Measurements from ENCODE around the gene SSTR3. TPM values are rescaled to one million over a fixed set of nuclear protein-coding genes. Genes with fewer than 3 reads are reported as not detected.

The SSTR3 gene
- total and polyA plus RNA-seq, 9 of the 15 experiments (the other 6 are each of a cell fraction or from before 2014, with no cell fraction given): 0.03 TPM; not detected in 8

DNA sequence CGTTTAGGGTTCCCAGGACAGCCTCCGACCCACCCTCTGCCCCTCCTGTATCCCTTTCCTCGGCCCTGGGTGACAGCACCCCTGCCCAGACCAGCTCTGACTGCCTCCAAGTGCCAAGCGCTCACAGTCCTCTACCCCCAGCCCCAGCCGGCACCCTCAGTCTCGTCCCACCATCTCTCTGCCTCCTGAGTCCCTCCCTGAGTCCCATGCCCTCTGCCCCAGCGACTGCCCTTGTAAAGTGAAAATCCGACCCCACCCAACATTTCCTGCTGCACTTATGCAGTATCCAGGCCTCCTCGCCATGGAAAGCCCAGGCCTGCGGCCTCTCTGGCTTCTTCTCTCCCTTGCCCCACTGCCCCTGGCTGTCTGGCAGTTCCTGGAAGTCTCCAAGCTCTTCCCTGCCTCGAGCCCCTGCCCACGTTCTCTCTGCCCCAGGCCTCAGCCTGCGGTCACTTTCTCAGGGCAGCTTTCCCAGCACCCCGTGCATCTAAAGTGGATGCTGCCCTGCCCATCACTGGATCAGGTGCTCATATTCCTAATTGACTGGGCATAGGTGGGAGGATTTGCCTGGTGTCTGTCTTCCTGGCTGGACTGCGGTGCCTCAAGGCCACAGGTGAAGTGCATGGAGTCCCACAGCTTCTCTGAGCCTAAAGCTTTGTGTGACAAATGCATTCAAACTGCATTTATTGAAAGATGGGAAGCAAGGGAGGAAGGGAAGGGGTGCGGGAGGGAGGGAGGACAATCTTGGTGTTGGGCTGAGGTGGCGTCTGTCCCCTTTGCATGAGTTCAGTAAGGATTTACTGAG lies 44.9 kb downstream of the SSTR3 start:
- Histone ChIP-seq H3K4me3 (no peak overlapping the region), H3K4me2 (ENCODE audit: insufficient read depth, low read length) (no peak overlapping the region), H3K9ac (ENCODE audit: insufficient read depth in 1 of 2, low read depth in 2 of 2, low read length in 2 of 2) (no peak overlapping the region), H3K9me3 (replicated peaks; ENCODE audit: control insufficient read depth, insufficient read depth, low read depth, low read length) (no peaks in the 10 kb centered on the region), H2AFZ (ENCODE audit: low read depth, low read length) (no peak overlapping the region), H4K20me1 (replicated peaks; ENCODE audit: control insufficient read depth, insufficient read depth, low read length) (no peaks in the 10 kb centered on the region), H3K79me2 (ENCODE audit: control insufficient read depth, insufficient read depth, low read length) (no peaks in the 10 kb centered on the region), H3K4me1 (replicated peaks in 1 of 2; ENCODE audit: control insufficient read depth in 2 of 2, insufficient read depth in 2 of 2, low read length in 2 of 2) (peaks cover 0 to 13% of the 10 kb centered on the region in 2 experiments; a peak in 2 of 5 replicates), H3K36me3 (ENCODE audit: control insufficient read depth, insufficient read depth, low read length) (no peaks in the 10 kb centered on the region), H3K27ac (ENCODE audit: extremely low read depth, low read depth, low read length) (no peak overlapping the region), H3K27me3 (ENCODE audit: control insufficient read depth in 2 of 2, insufficient read depth in 2 of 2, low read length in 2 of 2) (no peaks in the 10 kb centered on the region; a peak in 2 of 5 replicates), H3K9me1 (ENCODE audit: control insufficient read depth, insufficient read depth, low read length) (no peaks in the 10 kb centered on the region)
- no peak for ATAC-seq
- in situ Hi-C loops (cut with MboI) (loop anchor here (5.0 kb wide), 1 partner anchor 290 kb away; no protein-coding TSS in a partner anchor), intact Hi-C loops (cut with micrococcal nuclease) (no loop called here)
- 17% methylated on average over 13 of the region's 17 CpGs for WGBS (ENCODE audit: insufficient coverage, low coverage, missing lambda C conversion rate)
- no peak for DNase-seq (ENCODE audit: extremely low read depth in 1 of 4, low spot score in 3 of 4)
- no peak for FAIRE-seq
- CTCF ChIA-PET (ENCODE audit: low intra/inter-chr PET ratio): interaction anchor here (1.8 to 3.2 kb wide), 2 partner anchors 31 to 385 kb away, joined by 3 to 27 read pairs; no protein-coding TSS in a partner anchor
- POLR2A ChIA-PET: interaction anchor here (1.2 kb wide), 1 partner anchor 92 kb away, joined by 4 read pairs; no protein-coding TSS in a partner anchor
- BruUV-seq (replicated peaks): no TSS peak
- TF ChIP-seq ZNF175 (CRISPR knock-in tag; IDR thresholded peaks at IDR 0.05; ENCODE audit: low read depth): no peak
- no peak for TF ChIP-seq ZKSCAN1 (IDR thresholded peaks at IDR 0.05; ENCODE audit: low read depth, low read length)
- TF ChIP-seq SREBF1 (IDR thresholded peaks at IDR 0.05; ENCODE audit: borderline replicate concordance, low read depth, low read length): no peak
- no peak for TF ChIP-seq ZNF121 (CRISPR knock-in tag; conservative IDR thresholded peaks at IDR 0.05)
- TF ChIP-seq, protein P1, sequence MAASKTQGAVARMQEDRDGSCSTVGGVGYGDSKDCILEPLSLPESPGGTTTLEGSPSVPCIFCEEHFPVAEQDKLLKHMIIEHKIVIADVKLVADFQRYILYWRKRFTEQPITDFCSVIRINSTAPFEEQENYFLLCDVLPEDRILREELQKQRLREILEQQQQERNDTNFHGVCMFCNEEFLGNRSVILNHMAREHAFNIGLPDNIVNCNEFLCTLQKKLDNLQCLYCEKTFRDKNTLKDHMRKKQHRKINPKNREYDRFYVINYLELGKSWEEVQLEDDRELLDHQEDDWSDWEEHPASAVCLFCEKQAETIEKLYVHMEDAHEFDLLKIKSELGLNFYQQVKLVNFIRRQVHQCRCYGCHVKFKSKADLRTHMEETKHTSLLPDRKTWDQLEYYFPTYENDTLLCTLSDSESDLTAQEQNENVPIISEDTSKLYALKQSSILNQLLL (CRISPR knock-in tag; IDR thresholded peaks at IDR 0.05; ENCODE audit: borderline replicate concordance): no peak
- no peak for TF ChIP-seq SAFB2 (IDR thresholded peaks at IDR 0.05; ENCODE audit: borderline replicate concordance, low read depth, low read length, severe bottlenecking)
- TF ChIP-seq ZNF311 (CRISPR knock-in tag; IDR thresholded peaks at IDR 0.05): no peak
- no peak for TF ChIP-seq ZKSCAN3 (CRISPR knock-in tag; IDR thresholded peaks at IDR 0.05)
- no peak for TF ChIP-seq ZNF3 (CRISPR knock-in tag; IDR thresholded peaks at IDR 0.05)
- no peak for TF ChIP-seq STAT5A (IDR thresholded peaks at IDR 0.05; ENCODE audit: borderline replicate concordance, low read length)
- no peak for TF ChIP-seq SMARCC2 (IDR thresholded peaks at IDR 0.05; ENCODE audit: low read depth)
- TF ChIP-seq MBD2 (IDR thresholded peaks at IDR 0.05; ENCODE audit: borderline replicate concordance, low read depth): no peak
- TF ChIP-seq, protein P2, sequence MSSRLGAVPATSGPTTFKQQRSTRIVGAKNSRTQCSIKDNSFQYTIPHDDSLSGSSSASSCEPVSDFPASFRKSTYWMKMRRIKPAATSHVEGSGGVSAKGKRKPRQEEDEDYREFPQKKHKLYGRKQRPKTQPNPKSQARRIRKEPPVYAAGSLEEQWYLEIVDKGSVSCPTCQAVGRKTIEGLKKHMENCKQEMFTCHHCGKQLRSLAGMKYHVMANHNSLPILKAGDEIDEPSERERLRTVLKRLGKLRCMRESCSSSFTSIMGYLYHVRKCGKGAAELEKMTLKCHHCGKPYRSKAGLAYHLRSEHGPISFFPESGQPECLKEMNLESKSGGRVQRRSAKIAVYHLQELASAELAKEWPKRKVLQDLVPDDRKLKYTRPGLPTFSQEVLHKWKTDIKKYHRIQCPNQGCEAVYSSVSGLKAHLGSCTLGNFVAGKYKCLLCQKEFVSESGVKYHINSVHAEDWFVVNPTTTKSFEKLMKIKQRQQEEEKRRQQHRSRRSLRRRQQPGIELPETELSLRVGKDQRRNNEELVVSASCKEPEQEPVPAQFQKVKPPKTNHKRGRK (tag; IDR thresholded peaks at IDR 0.05): no peak
- no peak for TF ChIP-seq SMAD3 (CRISPR knock-in tag; conservative IDR thresholded peaks at IDR 0.05)
- no peak for TF ChIP-seq CREM (IDR thresholded peaks at IDR 0.05; ENCODE audit: low read depth)
- TF ChIP-seq SNRNP70 (optimal IDR thresholded peaks at IDR 0.05; ENCODE audit: low read depth, low read length): no peak
- TF ChIP-seq, protein P3, sequence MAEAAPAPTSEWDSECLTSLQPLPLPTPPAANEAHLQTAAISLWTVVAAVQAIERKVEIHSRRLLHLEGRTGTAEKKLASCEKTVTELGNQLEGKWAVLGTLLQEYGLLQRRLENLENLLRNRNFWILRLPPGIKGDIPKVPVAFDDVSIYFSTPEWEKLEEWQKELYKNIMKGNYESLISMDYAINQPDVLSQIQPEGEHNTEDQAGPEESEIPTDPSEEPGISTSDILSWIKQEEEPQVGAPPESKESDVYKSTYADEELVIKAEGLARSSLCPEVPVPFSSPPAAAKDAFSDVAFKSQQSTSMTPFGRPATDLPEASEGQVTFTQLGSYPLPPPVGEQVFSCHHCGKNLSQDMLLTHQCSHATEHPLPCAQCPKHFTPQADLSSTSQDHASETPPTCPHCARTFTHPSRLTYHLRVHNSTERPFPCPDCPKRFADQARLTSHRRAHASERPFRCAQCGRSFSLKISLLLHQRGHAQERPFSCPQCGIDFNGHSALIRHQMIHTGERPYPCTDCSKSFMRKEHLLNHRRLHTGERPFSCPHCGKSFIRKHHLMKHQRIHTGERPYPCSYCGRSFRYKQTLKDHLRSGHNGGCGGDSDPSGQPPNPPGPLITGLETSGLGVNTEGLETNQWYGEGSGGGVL (CRISPR knock-in tag; IDR thresholded peaks at IDR 0.05): no peak
- TF ChIP-seq U2AF1 (optimal IDR thresholded peaks at IDR 0.05; ENCODE audit: low read depth, low read length): no peak
- no peak for TF ChIP-seq PPARD (CRISPR knock-in tag; IDR thresholded peaks at IDR 0.05)

Data from K562 (cell line).